K562 (cell line): ENCODE measurements around the gene INHA. TPM values are rescaled to one million over a fixed set of nuclear protein-coding genes. Genes with fewer than 3 reads are reported as not detected.

Experiments used
- CBX8 ChIP-seq: fragments of 200-600 bp; sonication (generic); IDR thresholded peaks from 2 replicates; pipeline ENCODE4 v1.6.1; 2012; ENCODE audit warnings: borderline replicate concordance, mixed run types, low read depth, mild to moderate bottlenecking, moderate library complexity, mixed read lengths, low read length, control low read depth, inconsistent platforms; ENCODE audit not compliant: poor library complexity, severe bottlenecking; ENCODE audit errors: extremely low read depth
- DDX20 ChIP-seq: fragments of 450-650 bp; IDR thresholded peaks from 2 replicates; pipeline ENCODE4 v1.6.1; 2016; ENCODE audit warnings: missing genetic modification characterization, low read depth, mild to moderate bottlenecking, missing compliant biosample characterization, moderate library complexity
- HMGXB4 ChIP-seq: sonication (generic); formaldehyde crosslinking; IDR thresholded peaks from 2 replicates; pipeline ENCODE4 v1.8.1; 2023; ENCODE audit warnings: mild to moderate bottlenecking, missing genetic modification reagents
- JUND ChIP-seq, 2 experiments: IDR thresholded peaks; 2 replicates in 1 of 2; 3 replicates in 1 of 2; pipeline ENCODE4 v1.6.1; 2011; ENCODE audit warnings: borderline replicate concordance in 2 of 2, low read depth in 2 of 2, low read length in 2 of 2, improper control_type of control experiment in 1 of 2, missing biosample characterization in 1 of 2, missing genetic modification characterization in 1 of 2, missing genetic modification reagents in 1 of 2
- KAT8 ChIP-seq: fragments of 450-650 bp; IDR thresholded peaks from 2 replicates; pipeline ENCODE4 v1.6.1; 2016; ENCODE audit warnings: low read depth, mild to moderate bottlenecking
- KLF1 ChIP-seq: fragments of 450-650 bp; IDR thresholded peaks from 2 replicates; pipeline ENCODE4 v1.6.1; 2016; ENCODE audit warnings: missing genetic modification characterization, missing compliant biosample characterization
- NUFIP1 ChIP-seq: fragments of 450-650 bp; IDR thresholded peaks from 2 replicates; pipeline ENCODE4 v1.6.1; 2018; ENCODE audit not compliant: partially characterized antibody
- SMAD1 ChIP-seq: fragments of 150-350 bp; IDR thresholded peaks from 2 replicates; pipeline ENCODE4 v1.6.1; 2014; ENCODE audit warnings: low read length, low read depth; ENCODE audit not compliant: partially characterized antibody
- TRIM25 ChIP-seq: fragments of 450-650 bp; IDR thresholded peaks from 2 replicates; pipeline ENCODE4 v1.7.0; 2016; ENCODE audit warnings: borderline replicate concordance
- ZBTB40 ChIP-seq, 2 experiments: fragments of 450-650 bp in 1 of 2; sonication (generic) in 1 of 2; formaldehyde crosslinking in 1 of 2; IDR thresholded peaks; 2 replicates each; pipeline versions ENCODE4 v1.7.1 to v1.9.0; 2016 to 2022; ENCODE audit warnings: inconsistent platforms in 1 of 2, mild to moderate bottlenecking in 1 of 2, missing genetic modification reagents in 1 of 2
- ZNF277 ChIP-seq: fragments of 250-450 bp; sonication (Bioruptor Pico); IDR thresholded peaks from 2 replicates; pipeline ENCODE4 v1.8.0; 2022; ENCODE audit warnings: inconsistent platforms, mild to moderate bottlenecking, moderate library complexity, borderline replicate concordance
- polyA plus RNA-seq, 8 experiments: library from polyadenylated mRNA; depleted of rRNA in 4 of 8; stranded (reverse) in 5 of 8; unstranded in 3 of 8; fragments of >200 nt; fragmentation: Nextera tagmentation in 2 of 8; fragmentation: Illumina TruSeq in 1 of 8; extraction: Ambion mirVana in 2 of 8; extraction: Trizol in 1 of 8; gene quantifications; 2 replicates each; pipeline versions ENCODE4 v1.2.1 to v1.2.3, GENCODE V29; 2011 to 2014; ENCODE audit warnings: inconsistent platforms in 1 of 8, missing spikeins in 1 of 8
- total RNA-seq, 7 experiments: library from RNA; depleted of rRNA in 6 of 7; stranded (reverse); fragments of >200 nt in 6 of 7; fragmentation: Illumina TruSeq in 2 of 7; extraction: Trizol in 2 of 7; gene quantifications; 2 replicates each; pipeline versions ENCODE4 v1.2.1 to v1.2.3, GENCODE V29; 2011 to 2021; ENCODE audit warnings: low replicate concordance in 1 of 7

INHA gene
- total and polyA plus RNA-seq, 9 of the 15 experiments (the other 6 are each of a cell fraction or from before 2014, with no cell fraction given) = 0.07 to 1.9 (median 0.40) TPM

- TF ChIP-seq SMAD1 = no peak
- no peak for TF ChIP-seq NUFIP1
- no peak for TF ChIP-seq KAT8
- TF ChIP-seq ZBTB40 (IDR thresholded peaks at IDR 0.05) = no peak
- no peak for TF ChIP-seq ZBTB40 (CRISPR knock-in tag; IDR thresholded peaks at IDR 0.05)
- no peak for TF ChIP-seq ZNF277 (CRISPR knock-in tag)
- TF ChIP-seq DDX20 (tag) = no peak
- TF ChIP-seq KLF1 (tag) = no peak
- TF ChIP-seq JUND (IDR thresholded peaks at IDR 0.05; ENCODE audit: borderline replicate concordance, low read depth, low read length) = no peak
- no peak for TF ChIP-seq JUND (tag; IDR thresholded peaks at IDR 0.05; ENCODE audit: borderline replicate concordance, low read depth, low read length)
- TF ChIP-seq TRIM25 = no peak
- no peak for TF ChIP-seq CBX8
- TF ChIP-seq HMGXB4 (CRISPR knock-in tag) = no peak
These were observed 47.3 kb upstream of the INHA start (continued) for GRCh38 chr2:219524817-219525216.
